OCI-LY1 (cell line): Measurements from ENCODE around the gene SPATA31C1.

Experiments
- H2AFZ ChIP-seq: fragments of 200-600 bp; sonication (generic), shearing (Covaris generic); 2 replicates; pipeline ENCODE4 v1.6.0; 2014; ENCODE audit warnings: antibody characterized with exemption, mild to moderate bottlenecking, low read length
- H3F3A ChIP-seq: fragments of 200-600 bp; sonication (generic), shearing (Covaris generic); 2 replicates; pipeline ENCODE4 v1.6.0; 2014; ENCODE audit warnings: mild to moderate bottlenecking, antibody characterized with exemption, low read length, moderate library complexity; ENCODE audit not compliant: insufficient read depth
- H3K27ac ChIP-seq: fragments of 200-600 bp; sonication (generic); 2 replicates; pipeline ENCODE4 v1.5.1; 2014; ENCODE audit warnings: low read length, mixed run types, mild to moderate bottlenecking, low read depth; ENCODE audit not compliant: poor library complexity, severe bottlenecking
- H3K27me3 ChIP-seq: fragments of 200-600 bp; sonication (generic); 2 replicates; pipeline ENCODE4 v1.6.0; 2014; ENCODE audit warnings: antibody characterized with exemption, mild to moderate bottlenecking, low read length, moderate library complexity; ENCODE audit not compliant: insufficient read depth
- H3K36me3 ChIP-seq: fragments of 200-600 bp; sonication (generic); 2 replicates; pipeline ENCODE4 v1.6.1; 2014; ENCODE audit warnings: mild to moderate bottlenecking, antibody characterized with exemption, low read length, moderate library complexity, mixed read lengths; ENCODE audit not compliant: insufficient read depth
- H3K4me1 ChIP-seq: fragments of 200-600 bp; sonication (generic); 2 replicates; pipeline ENCODE4 v1.5.1; 2014; ENCODE audit warnings: mild to moderate bottlenecking, low read length, moderate library complexity; ENCODE audit not compliant: insufficient read depth, severe bottlenecking
- H3K4me2 ChIP-seq: fragments of 200-600 bp; sonication (generic), shearing (Covaris generic); 2 replicates; pipeline ENCODE4 v1.6.1; 2014; ENCODE audit warnings: low read length
- H3K4me3 ChIP-seq: fragments of 200-600 bp; sonication (generic); 2 replicates; pipeline ENCODE4 v1.5.1; 2014; ENCODE audit warnings: low read length, low read depth, mild to moderate bottlenecking, mixed read lengths; ENCODE audit not compliant: poor library complexity, severe bottlenecking
- H3K79me2 ChIP-seq: fragments of 200-600 bp; shearing (Covaris generic); 2 replicates; pipeline ENCODE4 v1.6.1; 2016; ENCODE audit warnings: mixed run types, low read length, mixed read lengths; ENCODE audit not compliant: insufficient read depth
- H3K9ac ChIP-seq: fragments of 200-600 bp; sonication (generic), shearing (Covaris generic); 2 replicates; pipeline ENCODE4 v1.6.1; 2014; ENCODE audit warnings: mild to moderate bottlenecking, low read length, mixed read lengths
- H3K9me2 ChIP-seq: fragments of 200-600 bp; sonication (generic), shearing (Covaris generic); 2 replicates; pipeline ENCODE4 v1.6.1; 2014; ENCODE audit warnings: low read depth, mild to moderate bottlenecking, low read length, mixed read lengths
- H3K9me3 ChIP-seq: fragments of 200-600 bp; shearing (Covaris generic); 2 replicates; pipeline ENCODE4 v1.6.1; 2014; ENCODE audit warnings: low read length, mixed read lengths
- H4K20me1 ChIP-seq: fragments of 200-600 bp; sonication (generic), shearing (Covaris generic); 2 replicates; pipeline ENCODE4 v1.6.0; 2016; ENCODE audit warnings: mild to moderate bottlenecking, low read length; ENCODE audit not compliant: insufficient read depth
- EZH2 ChIP-seq: fragments of 200-600 bp; sonication (generic), shearing (Covaris generic); IDR thresholded peaks from 2 replicates; pipeline ENCODE4 v1.8.0; 2017; ENCODE audit warnings: borderline replicate concordance, mixed run types, mild to moderate bottlenecking, antibody characterized with exemption, low read length, moderate library complexity, mixed read lengths
- TF ChIP-seq, protein P1 (sequence below): fragments of 200-600 bp; sonication (generic), shearing (Covaris generic); IDR thresholded peaks from 2 replicates; pipeline ENCODE4 v1.5.1; 2017; ENCODE audit warnings: mild to moderate bottlenecking, antibody characterized with exemption, low read length, moderate library complexity, mixed read lengths

The SPATA31C1 gene

DNA sequence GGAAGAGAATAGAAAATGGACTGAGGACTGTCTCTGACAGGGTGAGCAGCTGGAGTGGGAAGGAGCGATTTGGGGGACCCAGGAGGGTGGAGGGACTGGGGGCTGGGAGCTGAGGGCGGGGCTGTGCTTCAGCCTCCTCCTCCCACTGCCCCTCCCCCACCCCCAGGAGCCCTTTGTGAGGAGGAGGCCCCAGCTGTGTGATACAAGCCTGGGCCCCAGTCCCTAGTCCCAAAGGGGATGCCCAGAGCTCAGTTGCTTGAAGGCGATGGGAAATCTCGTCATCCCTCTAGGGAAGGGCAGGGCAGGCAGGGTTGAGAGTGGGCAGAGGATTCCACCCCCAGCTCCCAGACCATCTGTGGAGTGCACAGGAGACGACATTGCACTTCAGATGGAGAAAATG is 35.1 kb upstream of the SPATA31C1 start, which contains the start of gene SPATA31E1:
TSS of gene SPATA31E1 (plus strand) at position 251 of the 400 bp plus-strand sequence. CDS start at position 266, 15 bp downstream.
- H3K4me1 ChIP-seq, result no peaks in the 10 kb centered on the region
- no peaks in the 10 kb centered on the region for H3K36me3 ChIP-seq
- no peak within 1 kb of the TSS for H3K9ac ChIP-seq
- TF ChIP-seq, protein P1, sequence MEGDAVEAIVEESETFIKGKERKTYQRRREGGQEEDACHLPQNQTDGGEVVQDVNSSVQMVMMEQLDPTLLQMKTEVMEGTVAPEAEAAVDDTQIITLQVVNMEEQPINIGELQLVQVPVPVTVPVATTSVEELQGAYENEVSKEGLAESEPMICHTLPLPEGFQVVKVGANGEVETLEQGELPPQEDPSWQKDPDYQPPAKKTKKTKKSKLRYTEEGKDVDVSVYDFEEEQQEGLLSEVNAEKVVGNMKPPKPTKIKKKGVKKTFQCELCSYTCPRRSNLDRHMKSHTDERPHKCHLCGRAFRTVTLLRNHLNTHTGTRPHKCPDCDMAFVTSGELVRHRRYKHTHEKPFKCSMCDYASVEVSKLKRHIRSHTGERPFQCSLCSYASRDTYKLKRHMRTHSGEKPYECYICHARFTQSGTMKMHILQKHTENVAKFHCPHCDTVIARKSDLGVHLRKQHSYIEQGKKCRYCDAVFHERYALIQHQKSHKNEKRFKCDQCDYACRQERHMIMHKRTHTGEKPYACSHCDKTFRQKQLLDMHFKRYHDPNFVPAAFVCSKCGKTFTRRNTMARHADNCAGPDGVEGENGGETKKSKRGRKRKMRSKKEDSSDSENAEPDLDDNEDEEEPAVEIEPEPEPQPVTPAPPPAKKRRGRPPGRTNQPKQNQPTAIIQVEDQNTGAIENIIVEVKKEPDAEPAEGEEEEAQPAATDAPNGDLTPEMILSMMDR, result no peak
- no peak for TF ChIP-seq EZH2
- no peaks in the 10 kb centered on the region for H3F3A ChIP-seq
- H2AFZ ChIP-seq, result no peak within 1 kb of the TSS
- H4K20me1 ChIP-seq, result no peaks in the 10 kb centered on the region
- no peaks in the 10 kb centered on the region for H3K9me3 ChIP-seq
- no peaks in the 10 kb centered on the region for H3K9me2 ChIP-seq
- H3K4me3 ChIP-seq, result no peak within 1 kb of the TSS
- H3K27ac ChIP-seq, result no peak within 1 kb of the TSS
- no peaks in the 10 kb centered on the region for H3K27me3 ChIP-seq
- no peak within 1 kb of the TSS for H3K4me2 ChIP-seq
- no peaks in the 10 kb centered on the region for H3K79me2 ChIP-seq

DNA sequence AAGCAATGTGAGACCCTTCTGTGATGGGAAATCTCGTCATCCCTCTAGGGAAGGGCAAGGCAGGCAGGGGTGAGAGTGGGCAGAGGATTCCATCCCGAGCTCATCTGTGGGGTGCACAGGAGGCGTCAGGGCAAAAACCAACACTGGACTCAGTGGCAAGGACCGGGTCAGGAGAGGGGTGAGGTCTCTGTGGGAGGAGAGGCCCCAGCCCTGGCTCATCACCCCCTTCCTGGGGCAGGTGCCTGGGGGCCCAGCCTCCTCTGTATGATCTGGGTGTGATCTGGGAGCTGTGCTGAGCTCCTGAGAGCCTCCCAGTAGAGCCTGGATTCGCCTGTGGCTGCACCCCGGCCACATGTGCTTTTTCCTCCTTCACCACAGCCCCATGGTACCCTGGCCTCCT is 34.5 kb upstream of the SPATA31C1 start:
- no peaks in the 10 kb centered on the region for H3K4me1 ChIP-seq
- no peaks in the 10 kb centered on the region for H3K9me2 ChIP-seq
- no peak overlapping the region for H3K9ac ChIP-seq
- no peaks in the 10 kb centered on the region for H3K27me3 ChIP-seq
- H3K9me3 ChIP-seq, result no peaks in the 10 kb centered on the region
- H3K4me3 ChIP-seq, result no peak overlapping the region
- H3K4me2 ChIP-seq, result no peak overlapping the region
- H3K36me3 ChIP-seq, result no peaks in the 10 kb centered on the region
- no peak overlapping the region for H3K27ac ChIP-seq
- no peaks in the 10 kb centered on the region for H3K79me2 ChIP-seq
- no peak for TF ChIP-seq EZH2
- TF ChIP-seq, protein P1, result no peak
- H4K20me1 ChIP-seq, result no peaks in the 10 kb centered on the region
- no peaks in the 10 kb centered on the region for H3F3A ChIP-seq
- H2AFZ ChIP-seq, result no peak overlapping the region

DNA sequence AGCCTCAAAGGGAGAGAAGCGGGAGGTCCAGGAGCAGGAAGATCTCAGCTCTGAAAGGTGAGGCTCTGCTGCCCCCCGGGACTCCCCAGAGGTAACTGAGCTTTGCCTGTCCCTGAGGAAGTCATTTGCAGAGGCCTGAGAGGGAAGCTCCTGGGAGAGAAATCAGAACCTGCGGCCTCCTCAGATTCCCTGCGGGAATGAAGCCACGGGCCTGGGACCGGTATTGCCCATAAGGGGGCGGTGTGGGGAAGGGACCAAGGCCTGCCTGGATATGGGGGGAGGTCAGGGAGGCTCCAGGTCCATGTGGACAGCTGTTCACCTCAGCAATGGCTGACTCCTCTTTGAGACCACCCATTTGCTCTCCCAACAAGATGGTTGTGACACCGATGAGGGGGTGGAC is 33.8 kb upstream of the SPATA31C1 start:
- no peaks in the 10 kb centered on the region for H3K4me1 ChIP-seq
- H3F3A ChIP-seq, result no peaks in the 10 kb centered on the region
- no peak overlapping the region for H3K27ac ChIP-seq
- H3K4me2 ChIP-seq, result no peak overlapping the region
- TF ChIP-seq, protein P1, result no peak; the same call in 1 of the 2 replicates
- TF ChIP-seq EZH2, result no peak
- H3K9me3 ChIP-seq, result no peaks in the 10 kb centered on the region
- H2AFZ ChIP-seq, result no peak overlapping the region
- H3K4me3 ChIP-seq, result no peak overlapping the region
- no peaks in the 10 kb centered on the region for H3K79me2 ChIP-seq
- H3K27me3 ChIP-seq, result no peaks in the 10 kb centered on the region
- no peaks in the 10 kb centered on the region for H3K36me3 ChIP-seq
- H3K9me2 ChIP-seq, result no peaks in the 10 kb centered on the region
- no peak overlapping the region for H3K9ac ChIP-seq
- no peaks in the 10 kb centered on the region for H4K20me1 ChIP-seq
